Suppressor macrophage treated with lipopolysaccharide for 4 hours (primary cell): ENCODE data around the gene BCL7A.
A peak's percentile ranks its signal among the peaks of the same experiment; 100 is the strongest.

Experiments
- DNase-seq: peaks from one replicate; pipeline ENCODE4 v3.0.0-alpha.2; 2020

The BCL7A gene

GRCh38 chr12:122001466-122002209 is 20.0 kb upstream of the BCL7A start:
- no peak for DNase-seq

GRCh38 chr12:122003651-122004611 is 17.8 kb upstream of the BCL7A start:
- no peak for DNase-seq

- no peak for DNase-seq
These were observed 17.0 kb upstream of the BCL7A start for GRCh38 chr12:122004633-122005071.

GRCh38 chr12:122005252-122005776 is 16.4 kb upstream of the BCL7A start:
- DNase-seq, result no peak

- DNase-seq, result no peak
These were observed 15.3 kb upstream of the BCL7A start for GRCh38 chr12:122006186-122006926.

GRCh38 chr12:122009741-122010140 is 11.9 kb upstream of the BCL7A start:
- DNase-seq, result no peak

- peak; percentile 9 for DNase-seq
These were observed 9.5 kb upstream of the BCL7A start for GRCh38 chr12:122012184-122012583.

GRCh38 chr12:122013136-122013535 is 8.5 kb upstream of the BCL7A start:
- DNase-seq, result peak; percentile 34

GRCh38 chr12:122013791-122014590 is 7.7 kb upstream of the BCL7A start:
- DNase-seq, result no peak

GRCh38 chr12:122014781-122015180 is 6.9 kb upstream of the BCL7A start:
- DNase-seq, result no peak

- no peak for DNase-seq
These were observed 3.2 kb upstream of the BCL7A start for GRCh38 chr12:122018457-122018856.

- no peak for DNase-seq
These were observed 2.7 kb upstream of the BCL7A start for GRCh38 chr12:122018937-122019336.

- DNase-seq, result no peak
These were observed 890 bp upstream of the BCL7A start for GRCh38 chr12:122020795-122021192.

GRCh38 chr12:122021193-122021821 is 377 bp upstream of the BCL7A start:
- peak; percentile 21 for DNase-seq

GRCh38 chr12:122022393-122023338 is 982 bp downstream of the BCL7A start:
- DNase-seq, result peak; percentile 35

- DNase-seq, result peak; percentile 41
These were observed 1.9 kb downstream of the BCL7A start for GRCh38 chr12:122023339-122024131.

- no peak for DNase-seq
These were observed 2.6 kb downstream of the BCL7A start for GRCh38 chr12:122024132-122024785.

- no peak for DNase-seq
These were observed 5.1 kb downstream of the BCL7A start for GRCh38 chr12:122026706-122027333.
